GM18505 (cell line): Measurements from ENCODE around the gene CYP26C1.

Source experiments
- ATAC-seq: cut with Tn5 transposase; IDR thresholded peaks from one replicate; pipeline ENCODE4 v1.9.1; 2021; ENCODE audit not compliant: unreplicated experiment
- POLR2A ChIP-seq: IDR thresholded peaks from 4 replicates; pipeline ENCODE4 v1.6.1; 2011; ENCODE audit warnings: borderline replicate concordance; ENCODE audit not compliant: insufficient read depth, insufficient read length; ENCODE audit errors: extremely low read depth

CYP26C1 gene

DNA sequence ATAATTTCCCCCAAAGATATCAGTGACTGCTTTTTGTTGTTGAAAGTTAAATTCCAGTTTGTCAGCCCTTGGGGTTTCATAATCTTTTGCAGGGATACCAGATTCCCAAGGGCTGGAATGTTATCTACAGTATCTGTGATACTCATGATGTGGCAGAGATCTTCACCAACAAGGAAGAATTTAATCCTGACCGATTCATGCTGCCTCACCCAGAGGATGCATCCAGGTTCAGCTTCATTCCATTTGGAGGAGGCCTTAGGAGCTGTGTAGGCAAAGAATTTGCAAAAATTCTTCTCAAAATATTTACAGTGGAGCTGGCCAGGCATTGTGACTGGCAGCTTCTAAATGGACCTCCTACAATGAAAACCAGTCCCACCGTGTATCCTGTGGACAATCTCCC, 16.3 kb downstream of the CYP26C1 start:
- no peak for TF ChIP-seq POLR2A
- no peak for ATAC-seq

DNA sequence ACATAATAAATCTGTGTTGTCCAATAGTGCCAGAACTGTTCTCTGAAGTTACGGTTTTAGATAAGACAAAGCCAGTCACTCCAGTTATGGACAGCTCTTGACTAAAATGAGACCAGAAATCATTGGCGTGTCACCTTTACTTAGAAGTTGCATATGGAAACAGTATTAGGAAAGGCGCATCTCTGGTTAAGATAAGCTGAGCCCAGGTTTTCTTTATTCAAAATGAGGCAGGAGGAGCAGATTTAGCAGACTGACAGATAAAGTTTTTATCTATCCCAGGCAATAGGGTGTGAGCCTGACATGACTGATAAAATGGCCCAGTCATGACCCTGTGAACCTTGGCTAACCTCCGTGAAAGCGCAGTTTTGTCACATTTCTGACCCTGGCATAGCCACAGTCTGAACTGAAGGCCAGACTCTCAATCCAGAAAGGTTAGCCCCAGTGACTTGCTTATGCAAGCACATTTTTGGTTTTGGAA, 17.3 kb downstream of the CYP26C1 start:
- TF ChIP-seq POLR2A = no peak
- ATAC-seq = no peak

DNA sequence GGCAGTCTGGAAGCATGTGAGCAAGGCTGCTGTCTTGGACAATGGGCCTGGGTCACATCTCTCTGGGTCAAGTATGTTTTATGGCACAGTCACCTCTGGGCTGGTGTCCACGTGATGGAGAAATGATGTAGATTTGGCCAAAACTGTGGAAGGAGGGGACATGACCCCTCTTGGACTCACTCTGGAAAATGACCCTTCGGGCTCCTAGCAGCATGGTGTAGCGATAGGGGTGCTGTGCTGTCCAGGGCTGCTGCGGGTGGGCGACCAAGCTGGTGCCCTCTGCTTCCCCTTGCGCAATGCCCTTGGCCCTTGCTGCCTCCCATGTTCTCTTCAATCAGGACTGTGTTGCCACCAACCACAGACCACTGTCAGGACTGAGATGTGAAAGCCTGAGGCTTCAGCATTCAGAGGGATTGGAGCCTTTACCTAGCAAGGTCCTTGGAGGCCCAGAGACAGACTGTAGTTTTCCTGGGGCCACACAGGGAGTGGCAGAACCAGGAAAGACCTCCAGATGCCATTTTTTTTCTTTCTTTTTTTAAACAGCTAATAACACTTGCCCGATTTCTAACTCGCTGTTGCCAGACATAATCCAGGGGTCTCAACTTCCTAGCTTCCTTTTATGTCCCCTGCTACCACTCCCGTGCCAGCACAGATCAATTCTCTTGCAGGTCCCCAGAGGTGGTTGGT, 19.2 kb downstream of the CYP26C1 start:
- TF ChIP-seq POLR2A = no peak
- ATAC-seq = no peak

DNA sequence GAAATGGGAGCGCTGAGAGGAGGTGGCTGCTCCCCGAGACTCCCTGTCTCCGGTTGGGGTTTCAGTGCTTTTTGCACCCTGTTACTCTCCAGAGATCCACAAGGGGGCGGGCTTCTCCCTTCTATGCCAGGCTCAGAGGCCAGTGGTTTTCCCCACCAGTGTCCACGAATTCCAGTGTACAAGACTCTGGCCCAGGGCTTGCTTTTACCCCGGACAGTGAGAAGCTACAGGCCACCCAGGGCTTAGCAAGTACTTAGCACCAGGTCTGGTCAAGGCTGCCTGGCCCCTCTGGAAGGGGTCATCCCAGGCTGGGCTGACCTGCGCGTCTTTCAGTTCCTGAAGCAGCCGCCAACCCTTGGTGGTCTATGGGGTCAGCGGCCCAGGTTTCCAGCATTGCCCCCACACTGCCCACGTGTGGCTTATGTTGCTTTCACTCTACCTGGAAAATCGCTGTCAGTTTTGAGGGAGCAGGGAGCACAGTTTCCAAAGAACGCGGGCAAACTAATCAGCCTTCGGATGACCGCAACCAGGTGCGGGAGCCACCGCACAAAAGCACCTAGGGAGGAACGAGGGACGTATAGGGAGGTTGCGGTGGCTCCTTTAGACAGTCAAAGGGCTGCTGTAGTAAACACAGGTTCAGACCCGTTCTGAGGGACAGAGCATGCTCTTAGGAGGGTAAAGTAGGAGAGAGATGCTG, 19.9 kb downstream of the CYP26C1 start:
- ATAC-seq = no peak

DNA sequence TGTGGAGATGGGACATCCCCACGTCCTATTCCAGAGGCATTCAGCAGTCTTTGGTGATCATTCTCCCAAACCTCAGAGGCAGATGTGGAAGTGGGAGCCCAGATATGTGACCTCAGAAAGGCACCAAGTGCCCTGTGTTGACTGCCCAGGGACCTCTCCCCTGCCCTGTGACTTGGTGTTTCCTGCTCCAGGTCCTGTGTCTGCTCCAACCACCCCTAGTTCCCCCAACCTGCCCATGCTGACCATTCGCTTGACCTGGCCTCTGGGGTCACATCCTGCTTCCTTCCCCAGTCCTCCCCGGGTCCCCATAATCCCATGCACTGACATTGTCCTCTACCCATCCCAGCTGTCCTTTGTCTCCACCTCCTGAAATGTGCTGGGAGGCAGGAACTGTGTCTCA, 20.7 kb downstream of the CYP26C1 start:
- no peak for ATAC-seq

More for the DNA sequence above, 19.9 kb downstream of the CYP26C1 start:
- TF ChIP-seq POLR2A = no peak

DNA sequence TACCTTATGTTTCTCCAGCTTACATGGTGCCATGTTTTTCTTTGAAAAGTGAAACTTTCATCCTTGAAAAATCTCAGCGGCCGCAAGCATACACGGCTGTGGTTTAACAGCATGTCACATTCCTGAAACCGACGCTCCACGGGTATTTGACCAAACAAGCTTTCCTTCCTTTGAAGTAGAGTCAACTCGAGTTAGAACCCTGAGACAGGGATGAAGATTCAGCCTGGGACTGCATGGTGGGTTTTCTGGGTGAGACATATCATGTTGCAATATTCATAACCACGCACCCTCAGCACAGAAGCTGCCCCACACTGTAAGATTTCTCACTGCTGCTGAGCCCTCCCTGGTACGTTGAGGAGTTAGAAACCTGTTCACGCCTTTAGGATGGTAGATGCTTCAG, 21.2 kb downstream of the CYP26C1 start:
- ATAC-seq = no peak
- no peak for TF ChIP-seq POLR2A

More for the DNA sequence above, 20.7 kb downstream of the CYP26C1 start:
- TF ChIP-seq POLR2A = no peak

DNA sequence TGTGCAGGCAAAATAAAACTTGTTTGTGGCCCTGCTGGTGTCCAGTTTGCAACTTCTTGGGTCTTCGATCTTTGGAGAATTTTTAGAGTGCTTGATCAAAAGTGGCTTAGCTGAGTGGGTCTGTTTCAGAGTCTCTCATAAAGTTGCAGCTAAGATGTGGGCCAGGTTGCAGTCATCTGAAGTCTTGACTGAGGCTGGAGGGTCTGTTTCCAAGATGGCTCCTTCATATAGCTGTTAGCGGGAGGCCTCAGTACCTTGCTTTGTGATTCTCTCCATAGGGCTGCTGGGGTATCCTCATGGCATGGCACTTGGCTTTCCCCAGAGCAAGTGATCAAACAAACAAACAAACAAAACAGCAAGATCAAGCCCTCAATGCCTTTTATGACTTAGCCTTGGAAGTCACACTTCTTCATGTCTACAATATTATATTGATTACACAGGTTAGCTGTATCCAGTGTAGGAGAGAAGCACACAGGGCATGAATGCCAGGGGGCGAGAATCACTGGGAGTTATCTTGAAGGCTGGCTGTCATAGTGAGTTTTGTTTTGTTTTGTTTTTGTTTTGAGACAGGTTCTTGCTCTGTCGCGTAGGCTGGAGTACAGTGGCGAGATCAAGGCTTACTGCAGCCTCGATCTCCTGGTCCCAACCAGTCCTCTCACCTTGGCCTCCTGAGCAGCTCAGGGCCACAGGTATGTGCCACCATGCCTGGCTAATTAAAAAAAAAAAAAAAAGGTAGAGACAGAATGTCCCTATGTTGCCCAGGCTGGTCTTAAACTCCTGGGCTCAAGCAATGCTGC, 23.3 kb downstream of the CYP26C1 start:
- no peak for ATAC-seq
- no peak for TF ChIP-seq POLR2A

DNA sequence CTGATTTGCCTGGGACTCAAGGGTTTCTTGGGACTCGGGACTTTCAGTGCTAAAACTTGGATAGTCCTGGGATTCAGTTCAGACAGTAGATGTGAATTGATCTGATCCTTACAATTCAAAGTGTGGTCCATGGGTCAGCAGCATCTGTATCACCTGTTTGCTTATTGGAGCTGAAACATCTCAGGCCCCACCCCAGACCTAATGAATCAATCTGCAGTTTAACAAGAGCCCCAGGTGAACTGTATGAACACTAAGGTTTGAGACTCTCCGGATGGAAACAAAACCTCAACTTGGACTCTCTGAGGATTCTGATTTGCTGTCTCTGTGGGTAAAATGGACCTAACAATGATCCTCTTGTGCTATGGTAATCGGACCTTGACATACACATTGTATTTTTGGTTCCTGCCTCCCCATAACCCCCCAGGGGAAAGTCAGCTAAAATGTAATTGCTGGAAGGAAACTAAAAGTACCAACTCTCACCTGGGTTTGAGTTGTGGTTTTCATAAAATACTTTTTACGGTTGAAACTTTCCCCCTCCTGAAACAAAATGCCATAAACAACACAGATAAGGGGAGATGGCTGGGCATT, 24.8 kb downstream of the CYP26C1 start:
- ATAC-seq = no peak
- no peak for TF ChIP-seq POLR2A

DNA sequence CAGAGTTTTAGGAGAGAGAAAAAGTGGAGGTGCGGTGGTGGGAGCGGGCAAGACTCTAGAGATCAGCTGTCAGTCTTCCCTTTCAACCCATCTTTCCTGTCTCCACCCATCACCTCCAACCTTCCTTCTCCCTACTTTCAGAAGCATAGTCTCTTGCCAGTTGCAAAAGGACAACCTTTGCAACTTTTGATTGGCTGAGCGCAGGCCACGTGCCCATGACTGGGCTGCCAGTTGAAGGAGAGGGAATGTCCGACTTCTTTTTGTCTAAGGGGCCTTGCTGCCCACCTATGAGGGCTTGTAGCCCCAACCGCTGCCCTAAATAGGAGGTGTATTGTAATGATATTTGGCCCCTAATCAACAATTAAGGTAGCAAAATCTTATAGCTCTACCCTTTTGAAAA, 25.7 kb downstream of the CYP26C1 start:
- TF ChIP-seq POLR2A = no peak

DNA sequence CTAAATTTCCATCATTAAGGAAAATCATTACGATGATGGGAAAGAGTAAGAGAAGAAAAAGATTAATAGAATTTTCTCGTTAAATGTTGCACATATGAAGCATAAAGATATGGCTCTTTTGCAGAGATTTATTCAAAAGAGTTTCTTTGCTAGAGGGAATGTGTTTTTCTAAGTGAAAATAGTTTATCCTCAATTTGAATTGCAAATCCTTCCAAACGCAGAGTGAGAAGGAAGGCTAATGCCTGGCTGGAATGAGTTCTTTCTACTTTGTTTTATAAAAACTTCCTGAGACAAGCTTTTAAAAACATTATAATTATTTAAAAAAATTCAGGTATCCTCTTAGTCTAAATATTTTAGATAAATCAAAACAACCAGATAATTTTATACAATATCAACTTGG, 27.2 kb downstream of the CYP26C1 start:
- no peak for TF ChIP-seq POLR2A
- no peak for ATAC-seq

More for the DNA sequence above, 25.7 kb downstream of the CYP26C1 start:
- ATAC-seq = no peak

DNA sequence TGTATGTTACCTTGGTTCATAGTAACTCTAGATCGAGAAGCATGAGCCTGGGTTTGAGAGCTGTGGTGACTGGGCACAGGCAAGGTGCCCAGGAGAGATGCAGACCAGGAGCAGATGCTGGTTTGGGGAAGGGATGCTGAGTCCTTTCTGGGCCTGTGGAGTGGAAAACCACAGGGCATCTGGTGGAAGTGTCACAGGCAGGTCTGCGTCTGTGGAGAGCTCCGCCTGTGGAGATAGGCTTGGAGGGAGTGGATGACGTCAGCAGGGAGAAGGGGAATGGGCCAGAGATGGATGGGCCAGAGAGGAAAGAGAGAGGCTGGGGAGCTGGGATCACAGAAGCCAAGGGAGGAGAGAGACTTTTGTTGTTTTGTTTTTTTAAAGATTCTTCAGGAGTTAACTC, 27.9 kb downstream of the CYP26C1 start:
- no peak for ATAC-seq
- TF ChIP-seq POLR2A = no peak

DNA sequence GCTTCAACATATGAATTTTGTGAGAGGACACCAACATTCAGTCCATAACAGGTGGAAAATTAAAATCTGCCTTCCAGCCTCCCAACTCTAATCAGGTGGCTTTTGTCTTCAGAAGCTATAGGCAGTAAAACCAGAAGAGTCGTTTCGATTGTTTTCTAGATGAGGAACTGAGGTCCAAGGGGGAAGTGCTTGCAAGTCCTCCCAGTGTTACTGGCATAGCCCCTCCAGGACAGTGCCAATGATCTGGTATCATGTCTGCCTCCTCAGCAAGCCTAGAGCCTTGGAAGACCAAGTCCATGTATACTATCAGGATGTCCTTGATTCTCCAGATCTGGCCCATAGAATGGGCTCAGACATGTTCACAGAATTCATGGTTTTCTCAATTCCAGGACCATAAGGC, 30.0 kb downstream of the CYP26C1 start:
- no peak for ATAC-seq
- no peak for TF ChIP-seq POLR2A

DNA sequence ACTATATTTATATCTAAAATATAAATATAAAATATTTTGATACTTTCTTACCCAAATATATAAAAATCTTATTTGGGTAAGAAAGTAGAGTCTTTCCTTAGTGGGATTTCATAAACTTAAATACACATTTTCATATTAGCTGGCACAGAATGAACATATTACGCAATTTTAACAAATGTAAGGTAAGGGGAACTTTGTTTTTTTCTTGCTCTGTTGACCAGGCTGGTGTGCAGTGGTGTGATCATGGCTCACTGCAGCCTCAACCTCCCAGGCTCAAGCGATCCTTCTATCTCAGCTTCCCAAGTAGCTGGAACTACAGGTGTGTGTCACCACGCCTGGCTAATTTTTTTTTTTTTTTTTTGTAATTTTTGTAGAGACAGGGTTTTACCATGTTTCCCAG, 31.4 kb downstream of the CYP26C1 start:
- ATAC-seq = no peak
- TF ChIP-seq POLR2A = no peak
